CD4-positive, alpha-beta T cell treated with Interleukin-21 for 1 hour (primary cell): Measurements from ENCODE around the gene HOMER2.
"Not testable (repeated sequence)": the region's sequence is repeated elsewhere in the genome, so short reads cannot be mapped to it uniquely, and the experiment has no call there.

Experiments used
- DNase-seq: peaks from one replicate; pipeline ENCODE4 v3.0.0-alpha.2; 2020

Gene HOMER2

DNA sequence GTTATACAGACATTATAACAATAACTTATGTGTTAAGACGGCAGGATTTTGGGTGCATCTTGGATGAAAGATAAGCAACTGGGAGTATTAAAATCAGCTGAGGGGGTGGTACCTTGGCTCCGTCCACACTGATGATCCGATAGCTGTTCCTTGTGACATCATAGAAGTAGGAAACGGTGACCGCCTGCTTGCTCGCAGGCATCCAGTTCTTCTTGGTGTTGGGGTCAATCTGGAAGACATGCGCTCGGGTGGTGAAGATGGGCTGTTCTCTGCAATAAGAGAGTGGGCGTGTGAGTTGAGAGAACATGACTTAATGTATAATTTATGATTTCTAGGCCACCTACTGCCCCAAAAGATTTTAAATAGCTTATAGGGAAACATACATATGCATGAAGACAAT, 59.9 kb downstream of the HOMER2 start:
- DNase-seq = no peak

- no peak for DNase-seq
Measured at GRCh38 chr15:82890995-82891390, 61.5 kb downstream of the HOMER2 start.

DNA sequence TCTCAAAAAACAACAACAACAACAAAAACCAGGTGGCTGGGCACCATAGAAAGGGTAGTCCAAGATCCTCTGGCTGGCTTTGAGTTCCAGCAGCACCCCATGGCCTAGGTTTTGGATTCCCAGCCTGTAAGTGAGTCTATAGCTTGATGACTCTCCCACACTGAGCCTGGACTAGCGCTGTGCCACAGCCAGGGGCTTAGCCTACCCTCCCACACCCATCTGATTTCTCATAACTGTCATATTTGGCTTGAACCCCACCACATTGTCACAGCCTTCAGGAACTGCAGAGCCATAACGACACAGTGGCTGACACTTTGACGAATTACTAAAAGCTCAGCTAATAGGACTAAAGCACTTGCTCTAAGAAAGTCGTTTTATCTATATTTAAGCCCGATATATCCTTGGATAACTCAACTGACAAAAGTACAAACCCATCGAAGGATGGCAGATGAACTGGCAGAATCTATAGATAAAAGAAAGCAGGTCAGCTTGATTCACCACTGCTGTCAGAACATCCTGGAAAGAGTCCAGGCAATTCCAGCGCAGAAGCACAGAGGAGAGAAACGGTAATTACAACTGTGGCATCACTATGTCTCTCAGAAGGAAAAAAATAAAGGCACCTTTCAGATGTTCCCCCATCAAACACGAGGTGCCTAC, 62.1 kb downstream of the HOMER2 start:
- no peak for DNase-seq

DNA sequence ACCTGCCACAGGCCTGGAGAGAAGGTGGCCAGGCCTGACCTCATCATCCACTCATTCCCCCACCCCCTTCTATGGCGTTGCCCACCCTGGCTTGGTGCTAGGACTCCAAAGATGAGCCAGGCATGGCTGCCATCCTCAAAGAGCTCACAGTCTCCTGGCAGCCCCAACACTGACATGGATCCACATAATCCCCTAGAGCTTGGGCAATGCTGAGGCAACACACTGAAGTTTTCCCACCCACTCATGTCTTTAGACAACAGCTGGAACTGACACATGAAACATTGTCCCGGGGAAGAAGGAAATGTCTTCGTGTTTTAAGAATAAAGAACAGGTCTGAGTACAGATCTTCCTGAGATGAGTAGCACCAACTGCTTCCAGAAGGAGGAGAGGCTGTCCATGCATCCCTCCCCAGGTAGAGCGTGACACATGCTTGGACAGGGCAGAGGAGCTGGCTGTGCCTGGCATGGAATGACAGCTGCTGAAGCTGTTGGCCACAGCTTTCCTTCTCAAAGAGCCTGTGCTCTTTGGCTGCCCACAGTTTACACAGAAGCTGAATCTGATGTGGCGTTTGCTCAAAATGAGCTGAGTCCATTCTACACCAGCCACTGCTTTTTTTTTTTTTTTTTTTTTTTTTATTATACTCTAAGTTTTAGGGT, 70.1 kb downstream of the HOMER2 start:
- DNase-seq = no peak

GRCh38 chr15:82881747-82882146, 70.8 kb downstream of the HOMER2 start:
- no peak for DNase-seq

GRCh38 chr15:82880704-82881103, 71.8 kb downstream of the HOMER2 start:
- DNase-seq = no peak

DNA sequence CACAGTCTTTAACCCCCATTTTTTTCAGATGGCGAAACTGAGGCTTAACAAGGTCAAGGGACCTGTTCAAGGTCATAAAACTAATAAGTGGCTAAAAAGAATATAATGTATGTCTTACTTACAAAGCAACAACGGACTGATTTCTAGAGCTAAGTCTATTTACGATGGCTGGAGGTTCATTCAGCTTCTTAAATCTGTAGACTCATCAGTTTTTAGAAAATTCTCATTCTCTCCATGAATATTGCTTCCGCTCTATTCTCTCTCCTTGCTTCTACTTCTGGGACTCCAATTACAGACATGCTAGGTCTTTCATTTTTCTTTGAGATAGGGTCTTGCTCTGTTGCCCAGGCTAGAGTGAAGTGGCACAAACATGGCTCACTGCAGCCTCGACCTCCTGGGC, 74.2 kb downstream of the HOMER2 start:
- DNase-seq = no peak

DNA sequence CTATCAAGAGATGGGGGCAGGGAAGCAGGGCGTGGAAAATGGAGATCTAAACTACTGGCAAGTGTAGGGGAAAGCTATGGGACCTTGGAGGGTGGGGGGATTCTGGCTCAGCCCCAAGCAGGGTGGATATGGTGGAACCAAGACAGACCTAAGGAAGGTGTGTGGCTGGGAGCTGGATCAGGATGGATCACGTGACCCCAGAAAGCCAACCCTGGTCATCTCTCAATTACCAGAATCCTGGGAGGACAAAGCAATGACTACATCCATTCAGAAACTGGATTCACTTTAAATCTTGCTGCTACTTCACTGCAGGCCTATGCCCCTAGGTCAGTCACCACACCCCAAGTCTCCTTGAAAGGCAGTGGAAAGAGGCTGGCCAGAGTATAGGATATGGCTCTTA, 74.7 kb downstream of the HOMER2 start:
- no peak for DNase-seq

GRCh38 chr15:82875411-82876003, 77.0 kb downstream of the HOMER2 start:
- DNase-seq = no peak

DNA sequence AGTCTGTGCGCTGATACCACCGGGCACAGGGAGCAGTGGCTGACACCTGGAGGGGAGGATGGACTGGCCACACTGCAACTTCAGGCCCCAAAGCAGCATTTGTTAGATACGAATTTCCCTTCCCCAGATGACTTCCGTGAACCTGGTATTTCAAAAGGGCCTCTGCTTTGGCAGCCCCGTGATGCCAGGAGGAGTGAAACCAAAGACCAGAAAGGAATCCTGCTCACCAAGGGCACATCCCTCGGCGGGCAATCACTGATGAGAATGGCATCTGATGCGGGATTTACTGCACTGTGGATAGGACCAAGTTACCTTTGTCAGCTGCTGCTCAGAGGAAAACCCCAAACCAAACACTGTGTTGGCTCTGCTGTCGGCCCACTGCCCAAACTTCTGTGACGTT, 77.6 kb downstream of the HOMER2 start:
- DNase-seq = no peak

DNA sequence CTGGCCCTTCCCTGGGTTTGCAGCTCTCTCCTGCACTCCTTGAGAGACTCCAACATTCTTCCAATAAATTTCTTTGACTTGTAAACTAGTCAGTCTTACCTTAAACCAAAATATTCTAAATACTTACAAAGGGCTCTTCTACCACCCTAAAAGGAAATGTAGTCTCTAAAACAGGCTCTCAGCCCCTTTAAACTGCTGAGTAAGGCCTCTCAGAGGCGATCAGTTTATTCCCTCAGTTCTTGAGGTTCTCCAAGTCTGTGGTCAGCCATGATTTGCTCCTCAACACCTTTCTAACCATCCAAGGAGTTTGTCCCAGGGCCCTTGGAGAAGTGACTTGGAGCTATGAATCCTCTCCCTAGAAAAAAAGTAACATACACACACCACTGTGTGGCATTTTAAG, 78.3 kb downstream of the HOMER2 start:
- no peak for DNase-seq

DNA sequence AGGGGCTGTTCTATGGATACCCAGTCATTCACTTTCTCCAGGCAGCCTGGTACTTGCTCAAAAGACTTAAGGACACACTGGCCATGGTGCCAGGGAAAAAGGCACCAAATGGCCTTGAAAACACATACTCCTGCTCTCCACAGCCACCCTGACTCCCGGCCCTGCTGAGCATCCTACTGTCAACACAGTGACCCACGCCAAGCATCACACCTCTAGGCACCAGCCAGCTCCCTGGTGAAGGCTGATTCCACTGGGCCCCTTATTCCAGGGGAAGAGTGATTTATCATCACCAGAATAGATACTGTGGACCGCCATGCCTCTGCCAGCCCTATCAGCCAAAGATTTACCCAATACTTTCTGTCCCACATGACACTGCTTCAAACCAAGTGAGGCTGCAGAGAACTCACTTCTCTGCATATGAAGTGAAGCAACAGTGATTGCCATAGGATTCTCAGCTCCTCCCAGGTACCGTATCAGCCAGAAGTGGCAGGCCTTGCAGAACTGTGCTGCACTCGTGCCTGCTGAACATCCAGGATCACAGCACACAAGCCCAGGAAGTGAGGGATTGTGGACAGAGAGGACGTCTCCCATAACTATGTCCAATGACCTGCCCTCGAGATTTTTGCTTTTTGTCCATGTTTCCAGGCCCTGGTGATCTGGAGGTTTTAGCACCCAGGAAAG, 79.4 kb downstream of the HOMER2 start:
- DNase-seq = no peak

DNA sequence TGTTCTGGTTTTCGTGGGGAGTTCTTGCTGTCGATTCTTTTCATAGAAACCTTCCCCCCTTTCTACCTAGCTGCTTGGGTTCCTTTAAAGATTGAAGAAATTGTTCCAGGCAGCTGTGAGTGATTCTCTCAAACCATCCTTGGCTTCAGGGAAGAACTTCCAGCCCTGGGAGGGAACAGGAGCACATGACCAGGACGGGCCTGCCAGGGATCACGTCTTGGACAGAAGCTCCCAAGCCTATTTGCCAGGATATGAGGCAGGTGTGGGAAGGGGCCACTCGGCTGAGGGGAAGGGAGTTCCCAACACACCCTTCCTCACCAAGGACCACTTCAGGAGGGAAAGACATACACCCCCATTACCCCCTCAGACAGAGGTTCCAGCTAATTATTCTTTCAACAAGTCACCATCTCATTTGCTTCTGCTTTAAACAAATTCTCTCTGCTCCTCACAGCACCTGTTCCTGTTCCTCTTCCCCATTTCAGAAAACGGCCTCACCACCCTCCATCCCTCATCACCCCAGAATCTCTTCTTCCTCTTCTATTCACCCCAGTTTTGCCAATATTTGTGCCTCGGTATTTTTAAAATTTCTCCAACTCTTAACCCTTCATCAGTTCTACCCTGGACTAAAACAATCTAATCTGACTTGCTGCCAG, 80.6 kb downstream of the HOMER2 start:
- no peak for DNase-seq

DNA sequence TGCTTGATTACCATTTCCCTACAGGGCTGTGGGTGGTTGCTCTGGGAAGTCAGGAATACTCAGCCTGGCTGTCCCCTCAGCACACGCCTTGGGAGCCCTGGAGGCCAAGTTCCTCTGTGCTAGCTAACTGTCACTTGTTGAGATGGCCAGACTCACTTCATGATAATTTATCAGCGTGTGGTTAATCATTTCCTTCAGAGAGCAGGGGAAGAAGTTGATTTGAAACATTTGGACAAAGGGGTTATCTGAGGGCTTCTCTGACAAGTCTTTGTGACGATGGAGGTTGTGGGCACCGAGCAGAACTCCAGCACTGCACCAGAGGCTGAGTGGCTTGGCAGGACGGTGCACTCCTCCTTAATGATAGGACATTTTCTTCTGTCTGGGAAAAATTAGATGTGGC, 81.2 kb downstream of the HOMER2 start:
- no peak for DNase-seq

- DNase-seq = no peak
Measured at GRCh38 chr15:82870727-82871320, 81.7 kb downstream of the HOMER2 start.

DNA sequence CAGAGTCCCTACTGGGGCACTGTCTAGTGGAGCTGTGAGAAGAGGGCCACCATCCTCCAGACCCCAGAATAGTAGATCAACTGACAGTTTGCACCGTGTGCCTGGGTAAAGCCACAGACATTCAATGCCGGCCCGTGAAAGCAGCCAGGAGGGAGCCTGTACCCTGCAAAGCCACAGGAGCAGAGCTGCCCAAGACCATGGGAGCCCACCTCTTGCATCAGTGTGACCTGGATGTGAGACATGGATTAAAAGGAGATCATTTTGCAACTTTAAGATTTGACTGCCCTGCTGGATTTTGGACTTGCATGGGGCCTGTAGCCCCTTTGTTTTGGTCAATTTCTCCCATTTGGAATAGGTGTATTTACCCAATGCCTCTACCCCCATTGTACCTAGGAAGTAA, 86.5 kb downstream of the HOMER2 start:
- DNase-seq = not testable (repeated sequence)

- not testable (repeated sequence) for DNase-seq
Measured at GRCh38 chr15:82865581-82865980, 86.9 kb downstream of the HOMER2 start.

DNA sequence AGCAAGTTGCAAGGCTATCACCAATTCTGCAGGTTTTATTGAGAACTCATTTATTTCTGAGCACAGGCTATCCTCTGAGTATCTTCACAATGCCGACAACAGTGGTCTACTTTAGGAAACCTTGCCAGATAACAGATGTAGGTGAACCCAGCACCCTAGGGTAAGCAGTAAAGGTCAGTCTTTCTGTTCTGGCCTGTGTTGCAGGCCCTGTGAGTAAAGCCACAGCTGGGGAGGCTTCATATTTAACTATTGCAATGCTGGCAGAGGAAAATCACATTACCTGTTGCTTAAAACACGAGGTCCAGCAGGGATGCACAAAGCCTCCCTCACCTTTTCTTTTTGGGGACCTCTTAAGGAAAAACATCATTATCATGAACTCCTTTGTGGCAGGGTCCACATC, 87.6 kb downstream of the HOMER2 start:
- no peak for DNase-seq

DNA sequence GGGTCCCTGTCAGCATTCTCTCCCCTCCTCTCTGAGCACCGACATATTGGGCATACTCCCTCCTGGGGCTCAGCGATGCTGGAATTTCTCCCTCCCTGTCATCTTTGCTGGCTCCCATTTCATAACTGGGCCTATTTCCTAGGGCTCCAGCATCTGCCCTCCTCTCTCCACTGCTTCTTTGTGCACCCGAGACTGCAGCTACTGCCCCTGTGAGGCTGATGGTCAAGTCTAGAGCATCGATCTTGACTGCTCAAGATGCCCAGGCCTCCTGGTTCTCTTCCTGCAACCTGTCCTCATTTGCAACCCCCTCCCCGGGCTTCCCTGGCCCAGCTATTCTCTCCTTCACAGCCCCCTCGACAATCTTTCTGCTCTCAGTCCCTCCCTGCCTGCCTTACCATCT, 89.6 kb downstream of the HOMER2 start:
- DNase-seq = no peak

GRCh38 chr15:82858932-82859331, 93.6 kb downstream of the HOMER2 start:
- no peak for DNase-seq

GRCh38 chr15:82856397-82857170, 95.9 kb downstream of the HOMER2 start:
- DNase-seq = no peak
